Ishikawa (cell line): ENCODE measurements around the gene MYBPH.

Experiments used
- EGR1 ChIP-seq: IDR thresholded peaks from 2 replicates; pipeline ENCODE4 v1.6.1; 2012
- EP300 ChIP-seq: IDR thresholded peaks from 2 replicates; pipeline ENCODE4 v1.6.1; 2012; ENCODE audit warnings: borderline replicate concordance
- FOXM1 ChIP-seq: IDR thresholded peaks from 2 replicates; pipeline ENCODE4 v1.6.1; 2012; ENCODE audit warnings: low read depth, borderline replicate concordance
- NFIC ChIP-seq: IDR thresholded peaks from 2 replicates; pipeline ENCODE4 v1.6.1; 2012
- REST ChIP-seq: IDR thresholded peaks from 2 replicates; pipeline ENCODE4 v1.6.1; 2012; ENCODE audit warnings: low read depth, mild to moderate bottlenecking
- TCF12 ChIP-seq: IDR thresholded peaks from 2 replicates; pipeline ENCODE4 v1.6.1; 2012; ENCODE audit warnings: low read depth
- ZBTB7A ChIP-seq: IDR thresholded peaks from 2 replicates; pipeline ENCODE4 v1.6.1; 2012; ENCODE audit warnings: low read depth
- TF ChIP-seq, protein P1 (sequence below): IDR thresholded peaks from 2 replicates; pipeline ENCODE4 v1.6.1; 2012

DNA sequence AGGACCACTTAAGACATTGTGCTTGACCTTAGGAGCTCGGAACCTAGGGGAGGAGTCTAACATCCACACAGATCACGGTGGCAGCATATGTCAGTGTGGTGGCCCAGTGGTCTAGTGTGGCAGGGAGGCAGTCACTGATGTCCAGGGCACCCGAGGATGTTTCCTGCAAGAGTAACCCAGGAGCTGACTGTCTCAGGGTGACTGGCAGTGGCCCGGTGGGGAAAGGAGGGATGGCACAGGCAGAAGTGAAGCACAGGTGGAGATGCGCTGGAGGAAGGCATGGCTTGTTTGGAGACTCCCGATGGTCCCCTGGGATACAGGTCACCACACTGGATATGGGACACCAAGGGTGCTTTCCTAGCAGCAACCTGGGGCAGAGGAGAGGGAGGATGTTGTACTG, 37.5 kb upstream of the MYBPH start:
- TF ChIP-seq ZBTB7A (no peak), FOXM1 (no peak), NFIC (no peak), EP300 (no peak), EGR1 (no peak), REST (no peak), TCF12 (no peak)
- TF ChIP-seq, protein P1, sequence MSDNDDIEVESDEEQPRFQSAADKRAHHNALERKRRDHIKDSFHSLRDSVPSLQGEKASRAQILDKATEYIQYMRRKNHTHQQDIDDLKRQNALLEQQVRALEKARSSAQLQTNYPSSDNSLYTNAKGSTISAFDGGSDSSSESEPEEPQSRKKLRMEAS = no peak
